ENCODE measurements around the gene SERPINB12.

The SERPINB12 gene

DNA sequence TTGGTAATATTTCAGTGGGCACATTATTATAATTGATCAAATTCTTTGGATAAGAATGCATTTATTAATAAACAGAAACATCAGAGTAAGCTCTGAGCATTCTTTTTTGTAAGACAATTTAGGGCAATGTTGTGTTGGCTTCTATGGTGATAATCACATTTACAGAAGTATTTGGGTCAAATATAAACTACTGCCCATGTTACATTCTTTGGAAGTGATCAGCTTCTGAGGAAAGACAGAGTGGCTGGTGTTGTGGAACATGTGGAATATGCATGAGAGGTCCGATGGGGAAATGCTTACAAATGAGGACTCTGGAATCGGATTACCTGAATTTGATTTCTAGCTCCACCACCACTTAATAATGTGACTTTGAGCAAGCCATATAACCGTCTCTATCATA, 64.4 kb downstream of the SERPINB12 start:
- H3K4me3 ChIP-seq (ENCODE audit: low read depth, low read length): no peak overlapping the region
- DNase-seq (ENCODE audit: low read depth): no peak
- TF ChIP-seq, protein P1, sequence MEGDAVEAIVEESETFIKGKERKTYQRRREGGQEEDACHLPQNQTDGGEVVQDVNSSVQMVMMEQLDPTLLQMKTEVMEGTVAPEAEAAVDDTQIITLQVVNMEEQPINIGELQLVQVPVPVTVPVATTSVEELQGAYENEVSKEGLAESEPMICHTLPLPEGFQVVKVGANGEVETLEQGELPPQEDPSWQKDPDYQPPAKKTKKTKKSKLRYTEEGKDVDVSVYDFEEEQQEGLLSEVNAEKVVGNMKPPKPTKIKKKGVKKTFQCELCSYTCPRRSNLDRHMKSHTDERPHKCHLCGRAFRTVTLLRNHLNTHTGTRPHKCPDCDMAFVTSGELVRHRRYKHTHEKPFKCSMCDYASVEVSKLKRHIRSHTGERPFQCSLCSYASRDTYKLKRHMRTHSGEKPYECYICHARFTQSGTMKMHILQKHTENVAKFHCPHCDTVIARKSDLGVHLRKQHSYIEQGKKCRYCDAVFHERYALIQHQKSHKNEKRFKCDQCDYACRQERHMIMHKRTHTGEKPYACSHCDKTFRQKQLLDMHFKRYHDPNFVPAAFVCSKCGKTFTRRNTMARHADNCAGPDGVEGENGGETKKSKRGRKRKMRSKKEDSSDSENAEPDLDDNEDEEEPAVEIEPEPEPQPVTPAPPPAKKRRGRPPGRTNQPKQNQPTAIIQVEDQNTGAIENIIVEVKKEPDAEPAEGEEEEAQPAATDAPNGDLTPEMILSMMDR (IDR thresholded peaks at IDR 0.05; ENCODE audit: control insufficient read depth, extremely low read depth, insufficient read depth): no peak

DNA sequence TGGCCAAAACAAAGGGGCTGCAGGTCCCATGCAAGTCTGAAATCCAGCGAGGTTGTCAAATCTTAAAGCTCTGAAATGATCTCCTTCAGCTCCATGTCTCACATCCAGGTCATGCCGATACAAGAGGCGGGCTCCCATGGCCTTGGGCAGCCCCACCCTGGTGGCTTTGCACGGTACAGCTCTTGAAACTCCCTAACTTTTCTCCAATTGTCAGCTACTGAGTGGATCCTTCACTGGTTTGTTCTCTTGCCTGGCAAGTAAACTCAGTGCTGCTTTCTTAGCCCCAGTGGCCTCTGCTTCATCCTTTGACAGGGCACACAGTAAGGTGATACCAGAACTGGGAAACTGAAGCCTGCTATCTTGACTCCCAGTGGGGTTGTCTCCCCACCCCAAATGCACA, 71.3 kb downstream of the SERPINB12 start:
- TF ChIP-seq, protein P1 (IDR thresholded peaks at IDR 0.05; ENCODE audit: control insufficient read depth, extremely low read depth, insufficient read depth): no peak
- no peak overlapping the region for H3K4me3 ChIP-seq (ENCODE audit: low read depth, low read length)
- no peak for DNase-seq (ENCODE audit: low read depth)

DNA sequence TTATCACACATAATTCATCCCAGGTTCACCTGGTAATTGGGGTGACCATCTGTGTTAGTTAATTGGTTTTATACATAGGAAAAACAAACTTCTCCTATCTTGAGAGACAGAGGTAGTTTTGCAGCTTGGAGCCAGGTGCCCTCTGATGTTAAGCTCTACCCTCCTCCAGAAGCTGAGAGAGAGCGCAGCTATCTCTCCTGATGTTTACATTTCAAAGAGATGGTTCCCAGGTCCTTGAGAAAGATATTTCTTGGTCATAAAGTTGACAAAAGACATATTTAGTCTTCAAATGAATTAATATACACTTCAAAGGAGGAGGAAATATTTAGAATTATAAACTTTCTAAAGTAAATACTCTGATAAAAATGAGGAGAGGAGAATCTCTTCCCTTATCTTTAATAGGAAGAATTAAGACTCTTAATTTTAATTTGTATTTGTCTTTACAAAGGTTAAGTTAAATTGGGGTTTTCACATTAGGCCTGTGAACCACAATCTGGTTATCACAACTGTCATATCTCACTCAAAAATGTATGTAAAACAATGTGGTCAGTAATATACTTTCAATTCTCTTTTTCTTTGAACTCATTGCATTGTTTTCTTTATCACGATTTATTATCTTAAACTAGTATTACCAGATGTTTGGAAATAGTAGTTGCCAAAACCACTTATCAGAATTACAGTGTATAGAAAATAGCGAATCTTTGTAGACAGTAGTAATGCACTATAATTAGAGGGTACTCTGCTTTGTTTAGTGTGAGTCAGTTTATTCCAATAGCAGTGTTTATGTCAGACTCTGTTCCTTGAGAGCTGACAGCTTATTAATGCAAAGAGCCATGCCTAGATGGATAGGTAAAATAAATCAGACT, 75.1 kb downstream of the SERPINB12 start:
- no peak for DNase-seq (ENCODE audit: low read depth)
- no peak overlapping the region for H3K4me3 ChIP-seq (ENCODE audit: low read depth, low read length)
- TF ChIP-seq, protein P1 (IDR thresholded peaks at IDR 0.05; ENCODE audit: control insufficient read depth, extremely low read depth, insufficient read depth): no peak

DNA sequence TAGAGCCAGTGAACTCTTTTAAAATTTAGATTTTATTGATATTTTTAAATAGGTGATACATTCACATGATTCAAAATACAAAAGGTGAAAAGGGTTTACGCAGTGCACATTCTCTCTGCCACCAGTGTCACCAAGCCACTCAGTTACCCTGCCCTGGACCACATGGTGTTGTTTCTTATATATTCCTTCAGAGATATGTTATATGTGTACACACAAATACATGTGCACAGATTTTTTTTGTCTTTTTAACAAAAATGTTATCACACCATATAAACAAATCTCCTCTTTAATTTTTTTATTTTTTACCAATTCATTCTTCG, 75.7 kb downstream of the SERPINB12 start:
- TF ChIP-seq, protein P1 (IDR thresholded peaks at IDR 0.05; ENCODE audit: control insufficient read depth, extremely low read depth, insufficient read depth): no peak
- DNase-seq (ENCODE audit: low read depth): no peak

More for the DNA sequence above, 75.7 kb downstream of the SERPINB12 start:
- no peak overlapping the region for H3K4me3 ChIP-seq (ENCODE audit: low read depth, low read length)
